Thyroid gland (tissue), 4 donors: Measurements from ENCODE around the gene PALLD. TPM values are rescaled to one million over a fixed set of nuclear protein-coding genes. Genes with fewer than 3 reads are reported as not detected.
"Not testable (repeated sequence)": the region's sequence is repeated elsewhere in the genome, so short reads cannot be mapped to it uniquely, and the experiment has no call there.

Experiments used
- DNase-seq, 2 donors: peaks; one replicate each; pipeline ENCODE4 v3.0.0-alpha.2; 2019
- H3K27ac ChIP-seq, 3 donors: fragments of 200-600 bp; sonication (generic); 1 replicate in 2 of 3; 2 replicates in 1 of 3; pipeline ENCODE4 v1.5.1; 2016 to 2019; ENCODE audit warnings: mild to moderate bottlenecking in 1 of 3, moderate library complexity in 1 of 3
- H3K27me3 ChIP-seq: fragments of 200-600 bp; sonication (generic); one replicate; pipeline ENCODE4 v1.5.1; 2019
- H3K36me3 ChIP-seq, 2 donors: fragments of 200-600 bp; sonication (generic); one replicate each; pipeline ENCODE4 v1.5.1; 2016 to 2019
- H3K4me1 ChIP-seq, 2 donors: fragments of 200-600 bp; sonication (generic); one replicate each; pipeline ENCODE4 v1.5.1; 2017 to 2019
- H3K4me3 ChIP-seq, 3 donors: fragments of 200-600 bp; sonication (generic); replicated peaks in 1 of 3; 1 replicate in 2 of 3; 2 replicates in 1 of 3; pipeline ENCODE4 v1.5.1; 2016; ENCODE audit warnings: mild to moderate bottlenecking in 1 of 3
- H3K9me3 ChIP-seq: fragments of 200-600 bp; sonication (generic); one replicate; pipeline ENCODE4 v1.5.1; 2017
- CTCF ChIP-seq, 6 experiments: fragments of 200-600 bp in 3 of 6; fragments of 450-650 bp in 3 of 6; sonication (generic) in 3 of 6; IDR thresholded peaks; one replicate each; pipeline ENCODE4 v1.5.1; 2016 to 2019; ENCODE audit warnings: antibody characterized with exemption in 6 of 6, mild to moderate bottlenecking in 2 of 6, inconsistent platforms in 1 of 6, moderate library complexity in 1 of 6
- POLR2A ChIP-seq, 2 donors: fragments of 450-650 bp; IDR thresholded peaks; one replicate each; pipeline ENCODE4 v1.6.1; 2017; ENCODE audit warnings: antibody characterized with exemption in 2 of 2, mild to moderate bottlenecking in 2 of 2, moderate library complexity in 1 of 2
- WGBS, 2 donors: methylation state at CpG; one replicate each; pipeline ENCODE4 v1.1.5; 2017; 5-methylcytosine and 5-hydroxymethylcytosine counted together
- intact Hi-C: fragments of 100-400 bp; cut with DNase I; formaldehyde crosslinking; loops from one replicate; pipeline ENCODE4 v1.15.1; 2023
- total RNA-seq, 4 donors: library from RNA; depleted of rRNA; stranded (reverse); fragments of >200 nt; gene quantifications; one replicate each; pipeline ENCODE4 v1.2.3, GENCODE V29; 2016

Gene PALLD
- total RNA-seq, 4 donors from 2014 or later, result 152 to 311 (median 226) TPM

GRCh38 chr4:168803732-168804131, 306.9 kb downstream of the PALLD start:
- TF ChIP-seq POLR2A (IDR thresholded peaks at IDR 0.05) (no peak), CTCF (IDR thresholded peaks at IDR 0.05) (no peak)
- H3K36me3 ChIP-seq, result no peaks in the 10 kb centered on the region
- no peaks in the 10 kb centered on the region for H3K9me3 ChIP-seq
- no peaks in the 10 kb centered on the region for H3K27me3 ChIP-seq
- intact Hi-C loops, result no loop called here
- H3K4me3 ChIP-seq, result no peak overlapping the region
- DNase-seq, result peak in 1 of 2 donors; percentile 49
- H3K27ac ChIP-seq, result peak overlapping the region in 2 of 3 donors; percentile 27 to 49
- peaks cover 8 to 18% of the 10 kb centered on the region in 2 donors for H3K4me1 ChIP-seq
- 40 to 68% methylated on average over 4 of the region's 4 CpGs for WGBS, 2 donors

- H3K9me3 ChIP-seq, result no peaks in the 10 kb centered on the region
- no peak for DNase-seq
- H3K4me3 ChIP-seq, result no peak overlapping the region
- peak overlapping the region in 2 of 3 donors; percentile 27 to 49 for H3K27ac ChIP-seq
- H3K4me1 ChIP-seq, result peaks cover 8 to 18% of the 10 kb centered on the region in 2 donors
- no peaks in the 10 kb centered on the region for H3K36me3 ChIP-seq
- WGBS, 2 donors, result 87 to 94% methylated on average over 3 of the region's 3 CpGs
- intact Hi-C loops, result no loop called here
- H3K27me3 ChIP-seq, result no peaks in the 10 kb centered on the region
- TF ChIP-seq CTCF (IDR thresholded peaks at IDR 0.05), result no peak
- TF ChIP-seq POLR2A (IDR thresholded peaks at IDR 0.05), result no peak
These were observed 307.3 kb downstream of the PALLD start for GRCh38 chr4:168804146-168804545.

GRCh38 chr4:168805341-168805740, 308.5 kb downstream of the PALLD start:
- H3K4me1 ChIP-seq, result peaks cover 8 to 18% of the 10 kb centered on the region in 2 donors
- H3K27ac ChIP-seq, result peak overlapping the region in 1 of 3 donors; percentile 52
- 83% methylated on average over 5 of the region's 5 CpGs for WGBS, 2 donors
- H3K9me3 ChIP-seq, result no peaks in the 10 kb centered on the region
- DNase-seq, result no peak
- no peak overlapping the region for H3K4me3 ChIP-seq
- H3K27me3 ChIP-seq, result no peaks in the 10 kb centered on the region
- intact Hi-C loops, result no loop called here
- TF ChIP-seq CTCF (IDR thresholded peaks at IDR 0.05), result no peak
- TF ChIP-seq POLR2A (IDR thresholded peaks at IDR 0.05), result no peak
- no peaks in the 10 kb centered on the region for H3K36me3 ChIP-seq

GRCh38 chr4:168806247-168806646, 309.4 kb downstream of the PALLD start:
- peaks cover 8 to 18% of the 10 kb centered on the region in 2 donors for H3K4me1 ChIP-seq
- 62 to 64% methylated on average over 4 of the region's 4 CpGs for WGBS, 2 donors
- H3K27ac ChIP-seq, H3K27me3 ChIP-seq, DNase-seq, intact Hi-C loops, H3K9me3 ChIP-seq, H3K36me3 ChIP-seq, H3K4me3 ChIP-seq: not testable (repeated sequence)

GRCh38 chr4:168811207-168811606, 314.4 kb downstream of the PALLD start:
- DNase-seq, result peak in 1 of 2 donors; percentile 15
- no peaks in the 10 kb centered on the region for H3K27me3 ChIP-seq
- H3K27ac ChIP-seq, result peak overlapping the region in 1 of 3 donors; percentile 46
- WGBS, 2 donors, result 75 to 81% methylated on average over 3 of the region's 3 CpGs
- no peaks in the 10 kb centered on the region for H3K9me3 ChIP-seq
- no peak overlapping the region for H3K4me3 ChIP-seq
- no peak for TF ChIP-seq CTCF (IDR thresholded peaks at IDR 0.05)
- no peak for TF ChIP-seq POLR2A (IDR thresholded peaks at IDR 0.05)
- no peaks in the 10 kb centered on the region for H3K36me3 ChIP-seq
- intact Hi-C loops, result no loop called here
- peaks cover 4 to 15% of the 10 kb centered on the region in 2 donors for H3K4me1 ChIP-seq
